OCI-LY7 (cell line): ENCODE data around the gene TEN1.

Source experiments
- EZH2phosphoT487 ChIP-seq: fragments of 200-600 bp; sonication (generic); IDR thresholded peaks from 2 replicates; pipeline ENCODE4 v1.6.1; 2018; ENCODE audit warnings: low read depth, borderline replicate concordance, mild to moderate bottlenecking, mixed run types, antibody characterized with exemption, low read length, moderate library complexity, mixed read lengths
- TF ChIP-seq, protein P1 (sequence below): fragments of 200-600 bp; sonication (generic); conservative IDR thresholded peaks from 2 replicates; pipeline ENCODE4 v1.5.1; 2014; ENCODE audit warnings: mild to moderate bottlenecking, antibody characterized with exemption, low read length, moderate library complexity, mixed read lengths

DNA sequence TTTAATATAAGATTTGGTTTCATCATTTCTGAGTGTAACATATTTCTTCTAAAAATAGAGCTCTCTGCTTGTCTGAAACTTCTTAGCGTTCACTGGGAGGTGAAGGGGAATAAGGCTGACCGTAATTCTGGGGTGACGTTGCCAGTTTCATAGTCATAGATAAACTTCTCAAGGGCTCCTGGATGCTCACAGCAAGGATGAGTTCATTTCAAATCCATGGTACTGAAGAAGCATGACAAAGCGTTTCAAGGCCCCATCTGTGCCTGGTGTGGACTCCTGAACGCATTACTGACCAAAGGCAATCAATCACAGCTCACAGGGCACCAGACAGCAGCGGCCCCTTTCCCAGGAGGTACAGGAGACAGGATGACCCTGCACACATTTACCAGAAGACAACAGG is 60.1 kb downstream of the TEN1 start:
- TF ChIP-seq, protein P1, sequence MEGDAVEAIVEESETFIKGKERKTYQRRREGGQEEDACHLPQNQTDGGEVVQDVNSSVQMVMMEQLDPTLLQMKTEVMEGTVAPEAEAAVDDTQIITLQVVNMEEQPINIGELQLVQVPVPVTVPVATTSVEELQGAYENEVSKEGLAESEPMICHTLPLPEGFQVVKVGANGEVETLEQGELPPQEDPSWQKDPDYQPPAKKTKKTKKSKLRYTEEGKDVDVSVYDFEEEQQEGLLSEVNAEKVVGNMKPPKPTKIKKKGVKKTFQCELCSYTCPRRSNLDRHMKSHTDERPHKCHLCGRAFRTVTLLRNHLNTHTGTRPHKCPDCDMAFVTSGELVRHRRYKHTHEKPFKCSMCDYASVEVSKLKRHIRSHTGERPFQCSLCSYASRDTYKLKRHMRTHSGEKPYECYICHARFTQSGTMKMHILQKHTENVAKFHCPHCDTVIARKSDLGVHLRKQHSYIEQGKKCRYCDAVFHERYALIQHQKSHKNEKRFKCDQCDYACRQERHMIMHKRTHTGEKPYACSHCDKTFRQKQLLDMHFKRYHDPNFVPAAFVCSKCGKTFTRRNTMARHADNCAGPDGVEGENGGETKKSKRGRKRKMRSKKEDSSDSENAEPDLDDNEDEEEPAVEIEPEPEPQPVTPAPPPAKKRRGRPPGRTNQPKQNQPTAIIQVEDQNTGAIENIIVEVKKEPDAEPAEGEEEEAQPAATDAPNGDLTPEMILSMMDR: no peak
- TF ChIP-seq EZH2phosphoT487: no peak
